SK-N-DZ (cell line): Measurements from ENCODE around the gene DIAPH3.
"Not testable (repeated sequence)": the region's sequence is repeated elsewhere in the genome, so short reads cannot be mapped to it uniquely, and the experiment has no call there.

Experiments used
- DNase-seq: peaks from one replicate; pipeline ENCODE4 v3.0.0-alpha.2; 2015; ENCODE audit warnings: low spot score

The DIAPH3 gene

GRCh38 chr13:60094385-60095088 is 69.2 kb downstream of the DIAPH3 start:
- DNase-seq, result no peak

- DNase-seq, result no peak
These were observed 70.2 kb downstream of the DIAPH3 start for GRCh38 chr13:60093425-60094019.

GRCh38 chr13:60091573-60091972 is 72.2 kb downstream of the DIAPH3 start:
- no peak for DNase-seq

- DNase-seq, result no peak
These were observed 73.2 kb downstream of the DIAPH3 start for GRCh38 chr13:60090574-60090973.

- not testable (repeated sequence) for DNase-seq
These were observed 79.9 kb downstream of the DIAPH3 start for GRCh38 chr13:60083780-60084179.

- no peak for DNase-seq
These were observed 82.9 kb downstream of the DIAPH3 start for GRCh38 chr13:60080850-60081249.

GRCh38 chr13:60078226-60078625 is 85.5 kb downstream of the DIAPH3 start:
- no peak for DNase-seq

GRCh38 chr13:60075850-60076249 is 87.9 kb downstream of the DIAPH3 start:
- DNase-seq, result no peak

- no peak for DNase-seq
These were observed 89.3 kb downstream of the DIAPH3 start for GRCh38 chr13:60074397-60074796.

GRCh38 chr13:60066226-60066625 is 97.5 kb downstream of the DIAPH3 start:
- DNase-seq, result no peak

- no peak for DNase-seq
These were observed 101.2 kb downstream of the DIAPH3 start for GRCh38 chr13:60062502-60062901.

GRCh38 chr13:60061737-60062136 is 102.0 kb downstream of the DIAPH3 start:
- no peak for DNase-seq

- DNase-seq, result no peak
These were observed 111.9 kb downstream of the DIAPH3 start for GRCh38 chr13:60051754-60052285.

GRCh38 chr13:60048353-60048752 is 115.4 kb downstream of the DIAPH3 start:
- not testable (repeated sequence) for DNase-seq

GRCh38 chr13:60047918-60048317 is 115.8 kb downstream of the DIAPH3 start:
- no peak for DNase-seq

- no peak for DNase-seq
These were observed 119.4 kb downstream of the DIAPH3 start for GRCh38 chr13:60044321-60044720.

- no peak for DNase-seq
These were observed 120.5 kb downstream of the DIAPH3 start for GRCh38 chr13:60043262-60043661.

GRCh38 chr13:60040668-60041067 is 123.1 kb downstream of the DIAPH3 start:
- DNase-seq, result not testable (repeated sequence)

GRCh38 chr13:60035874-60036273 is 127.9 kb downstream of the DIAPH3 start:
- no peak for DNase-seq

GRCh38 chr13:60032851-60033250 is 130.9 kb downstream of the DIAPH3 start:
- no peak for DNase-seq

- no peak for DNase-seq
These were observed 135.7 kb downstream of the DIAPH3 start for GRCh38 chr13:60028021-60028420.

GRCh38 chr13:60026286-60026685 is 137.4 kb downstream of the DIAPH3 start:
- no peak for DNase-seq

GRCh38 chr13:60020288-60020687 is 143.4 kb downstream of the DIAPH3 start:
- no peak for DNase-seq
